Naive thymus-derived CD8-positive, alpha-beta T cell (primary cell): ENCODE data around the gene STAT3. TPM values are rescaled to one million over a fixed set of nuclear protein-coding genes. Genes with fewer than 3 reads are reported as not detected.
"Not testable (repeated sequence)": the region's sequence is repeated elsewhere in the genome, so short reads cannot be mapped to it uniquely, and the experiment has no call there.

ENCODE experiments used
- ATAC-seq, 2 donors: fragments of 150-1000 bp; cut with Tn5 transposase in 1 of 2; sonication (Bioruptor Pico), chemical (Tn5 transposase) in 1 of 2; 1 replicate in 1 of 2; 2 replicates in 1 of 2; pipeline ENCODE4 v1.10.0; 2021; ENCODE audit warnings: mild to moderate bottlenecking in 2 of 2, moderate library complexity in 2 of 2
- POLR2A ChIA-PET: fragments of 350-600 bp; sonication (Branson Sonifier 250); formaldehyde crosslinking; loops from one replicate; lab custom pipeline; 2021; ENCODE audit warnings: antibody characterized with exemption; lab: Charles Lee
- DNase-seq, 10 donors: peaks; one replicate each; pipeline versions ENCODE4 v3.0.0 to v3.0.0-alpha.2; 2020 to 2022
- H3K27ac Mint-ChIP-seq, 10 donors: one replicate each; pipeline ENCODE4 v1.8.0; 2020 to 2022; ENCODE audit warnings: mild to moderate bottlenecking in 10 of 10, mixed read lengths in 10 of 10, moderate library complexity in 4 of 10, inconsistent platforms in 1 of 10
- H3K27me3 Mint-ChIP-seq, 5 donors: one replicate each; pipeline ENCODE4 v1.8.0; 2021 to 2022; ENCODE audit warnings: mixed read lengths in 5 of 5
- H3K36me3 Mint-ChIP-seq, 3 donors: one replicate each; pipeline ENCODE4 v1.8.0; 2020 to 2022; ENCODE audit warnings: mixed read lengths in 3 of 3, mild to moderate bottlenecking in 2 of 3, inconsistent platforms in 1 of 3
- H3K4me1 Mint-ChIP-seq, 4 donors: one replicate each; pipeline ENCODE4 v1.8.0; 2021 to 2022; ENCODE audit warnings: mixed read lengths in 4 of 4
- H3K4me3 Mint-ChIP-seq, 10 donors: one replicate each; pipeline ENCODE4 v1.8.0; 2020 to 2022; ENCODE audit warnings: mild to moderate bottlenecking in 10 of 10, mixed read lengths in 10 of 10, moderate library complexity in 6 of 10, inconsistent platforms in 1 of 10
- H3K9me3 Mint-ChIP-seq, 9 donors: one replicate each; pipeline ENCODE4 v1.8.0; 2020 to 2022; ENCODE audit warnings: mixed read lengths in 9 of 9, mild to moderate bottlenecking in 3 of 9, inconsistent platforms in 1 of 9, moderate library complexity in 1 of 9
- polyA plus RNA-seq, 3 donors: library from polyadenylated mRNA; unstranded; fragments of 300-500 nt; fragmentation: Illumina TruSeq; gene quantifications; one replicate each; pipeline ENCODE4 v1.2.3, GENCODE V29; 2021
- total RNA-seq, 8 experiments: library from RNA in 2 of 8; stranded (reverse) in 2 of 8; gene quantifications; one replicate each; pipeline ENCODE4 v1.2.3 and lab custom pipeline; 2021 to 2026

Gene STAT3
- total and polyA plus RNA-seq, 5 experiments from 2014 or later: 129 to 154 (median 135) TPM

DNA sequence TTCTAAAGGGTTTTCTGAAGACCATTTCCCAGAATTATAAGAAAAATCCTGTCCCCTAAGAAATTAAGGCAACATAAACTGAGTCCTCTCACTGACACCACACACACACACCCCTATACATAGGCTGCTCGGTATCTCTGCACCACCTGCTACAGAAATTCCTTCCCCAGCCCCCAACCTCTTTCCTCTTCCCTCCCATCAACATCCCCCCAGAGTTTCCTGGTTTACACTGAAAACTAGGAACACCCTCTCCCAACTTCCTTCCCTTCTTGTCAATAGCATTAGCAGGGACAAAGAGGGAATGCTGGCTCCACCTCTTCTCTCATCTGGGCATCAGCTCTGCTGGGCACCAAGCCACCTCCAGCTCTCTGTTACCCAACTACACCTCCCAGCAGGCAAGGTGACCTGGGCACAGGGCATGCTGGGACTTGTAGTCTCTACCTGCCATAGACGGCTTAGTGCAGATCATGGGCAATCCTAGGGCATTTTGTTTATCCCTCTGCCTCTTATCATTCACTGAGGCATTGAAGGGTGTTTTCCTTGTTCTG lies 19.1 kb upstream of the STAT3 start:
- peak; percentile 88 to 91 for ATAC-seq
- H3K36me3 Mint-ChIP-seq: no peaks in the 10 kb centered on the region
- POLR2A ChIA-PET: interaction anchor here (0.6 to 4.6 kb wide), 7 partner anchors 15 to 718 kb away, joined by 3 to 39 read pairs (median 4); partner anchors contain the start of gene STAT3

GRCh38 chr17:42406615-42407288 lies 18.5 kb upstream of the STAT3 start:
- Mint-ChIP-seq H3K4me3 (peak overlapping the region in 1 of 10 donors; percentile 8), H3K27ac (peak overlapping the region in 5 of 10 donors; percentile 20 to 89 (median 39)), H3K4me1 (peaks cover 10 to 21% (median 19%) of the 10 kb centered on the region in 4 donors), H3K36me3 (no peaks in the 10 kb centered on the region), H3K9me3 (no peaks in the 10 kb centered on the region), H3K27me3 (no peaks in the 10 kb centered on the region)
- POLR2A ChIA-PET: interaction anchor here (0.6 to 4.6 kb wide), 9 partner anchors 15 to 717 kb away, joined by 3 to 39 read pairs (median 4); partner anchors contain the start of gene STAT3
- ATAC-seq: no peak
- DNase-seq: no peak

More for the DNA sequence above, 19.1 kb upstream of the STAT3 start:
- Mint-ChIP-seq H3K4me1 (peaks cover 10 to 21% (median 17%) of the 10 kb centered on the region in 4 donors), H3K27ac (peak overlapping the region; percentile 10 to 89 (median 60)), H3K9me3 (no peaks in the 10 kb centered on the region), H3K27me3 (no peaks in the 10 kb centered on the region), H3K4me3 (peak overlapping the region in 6 of 10 donors; percentile 4 to 71 (median 18))
- DNase-seq: peak in 8 of 10 donors; percentile 40 to 81 (median 60)

DNA sequence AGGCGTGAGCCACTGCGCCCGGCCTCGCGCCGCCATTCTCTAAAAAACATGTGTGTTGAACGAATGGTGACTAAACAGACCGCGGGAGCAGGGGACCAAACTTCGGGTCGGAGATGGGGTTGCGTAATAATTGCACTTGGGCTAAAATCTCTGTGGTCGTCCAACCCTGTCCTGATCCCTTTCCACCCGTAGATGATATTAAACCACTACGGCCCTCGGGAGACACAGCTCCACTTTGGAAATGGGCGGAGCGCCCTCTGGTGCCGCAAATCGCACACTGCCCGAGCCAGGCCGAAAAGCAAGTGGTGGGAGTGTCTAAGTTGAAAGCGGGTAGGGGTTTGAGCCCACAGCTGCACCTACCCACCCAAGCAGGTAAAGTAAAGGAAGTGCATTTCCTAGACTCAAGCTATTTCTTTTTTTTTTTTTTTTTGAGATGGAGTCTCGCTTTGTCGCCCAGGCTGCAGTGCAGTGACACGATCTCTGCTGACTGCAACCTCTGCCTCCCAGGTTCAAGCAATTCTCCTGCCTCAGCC lies 17.8 kb upstream of the STAT3 start:
- Mint-ChIP-seq H3K36me3 (no peaks in the 10 kb centered on the region), H3K4me1 (peaks cover 10 to 21% (median 20%) of the 10 kb centered on the region in 4 donors), H3K4me3 (peak overlapping the region in 2 of 10 donors; percentile 8 to 22), H3K9me3 (no peaks in the 10 kb centered on the region), H3K27me3 (no peaks in the 10 kb centered on the region), H3K27ac (peak overlapping the region in 5 of 10 donors; percentile 33 to 61 (median 53))
- ATAC-seq (peak; percentile 85 to 86), DNase-seq (peak; percentile 70 to 88 (median 80))
- POLR2A ChIA-PET: interaction anchor here (0.7 to 4.6 kb wide), 10 partner anchors 10 to 717 kb away, joined by 3 to 39 read pairs (median 5); partner anchors contain the start of gene STAT3

DNA sequence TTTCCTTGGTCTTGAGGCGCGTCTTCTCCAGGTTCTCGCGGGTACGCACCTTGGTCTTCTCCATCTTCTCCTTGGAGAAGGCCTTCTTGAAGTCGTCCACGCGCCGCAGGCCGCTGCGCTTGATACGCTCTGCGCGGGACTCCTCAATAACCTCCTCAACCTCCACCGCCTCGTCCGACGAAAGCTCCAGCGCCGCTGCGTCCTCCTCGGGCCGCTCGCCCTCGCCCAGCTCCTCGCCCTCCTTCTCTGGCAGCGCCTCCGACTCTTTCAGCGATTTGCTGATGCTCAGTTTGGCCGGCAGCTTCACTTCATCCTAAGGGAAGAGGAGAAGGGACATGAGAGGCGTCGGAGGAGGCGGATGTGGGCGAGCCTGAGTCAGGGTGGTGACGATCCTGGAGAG lies 16.8 kb upstream of the STAT3 start:
- POLR2A ChIA-PET: interaction anchor here (0.6 to 4.6 kb wide), 7 partner anchors 16 to 431 kb away, joined by 3 to 39 read pairs (median 6); partner anchors contain the start of gene STAT3

DNA sequence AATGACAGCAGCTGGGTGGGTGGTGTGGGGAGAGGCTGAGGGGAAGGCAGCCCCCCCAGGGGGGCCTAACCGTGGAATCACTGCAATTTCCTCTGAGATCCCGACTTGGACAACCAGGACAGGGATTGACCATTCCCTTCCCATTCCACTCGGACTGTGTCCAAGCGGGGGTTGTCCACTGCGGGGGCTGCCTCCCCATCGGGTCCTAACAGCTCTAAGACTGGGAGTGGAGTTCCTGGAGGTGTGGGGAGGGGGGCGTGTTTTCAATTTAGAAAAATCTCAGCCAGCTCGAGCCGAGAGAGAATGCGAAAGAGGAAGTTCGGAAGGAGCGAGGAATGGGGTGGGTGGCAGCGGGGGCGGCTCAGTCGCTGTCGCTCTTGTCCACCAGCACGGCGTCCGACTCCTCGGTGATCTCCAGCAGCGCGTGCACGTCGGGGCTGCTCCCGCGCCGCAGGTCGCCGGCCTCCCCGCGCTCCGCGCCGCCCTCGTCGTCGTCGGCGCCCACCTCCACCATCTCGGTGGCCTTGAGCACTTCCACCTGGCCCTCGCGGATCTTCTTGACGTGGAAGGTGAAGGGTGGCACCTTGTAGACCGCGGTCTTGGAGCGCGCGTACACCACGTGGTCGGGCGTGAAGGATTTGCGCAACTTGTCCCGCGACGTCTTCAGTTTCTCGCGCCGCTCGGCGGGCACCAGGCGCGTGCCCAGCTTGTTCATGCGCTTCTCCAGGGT lies 16.2 kb upstream of the STAT3 start:
- POLR2A ChIA-PET: interaction anchor here (3.5 to 4.6 kb wide), 3 partner anchors 15 to 91 kb away, joined by 17 to 39 read pairs (median 28); partner anchors contain the start of gene STAT3
- Mint-ChIP-seq H3K27me3 (no peaks in the 10 kb centered on the region), H3K4me3 (no peak overlapping the region), H3K9me3 (no peaks in the 10 kb centered on the region), H3K4me1 (peaks cover 18 to 32% (median 30%) of the 10 kb centered on the region in 4 donors), H3K36me3 (no peaks in the 10 kb centered on the region), H3K27ac (peak overlapping the region in 1 of 10 donors; percentile 11)
- DNase-seq (no peak), ATAC-seq (no peak)

More for the DNA sequence above, 16.8 kb upstream of the STAT3 start:
- H3K4me1 Mint-ChIP-seq: peaks cover 15 to 27% (median 26%) of the 10 kb centered on the region in 4 donors
- no peak overlapping the region for H3K4me3 Mint-ChIP-seq
- H3K36me3 Mint-ChIP-seq: no peaks in the 10 kb centered on the region
- no peaks in the 10 kb centered on the region for H3K27me3 Mint-ChIP-seq
- no peaks in the 10 kb centered on the region for H3K9me3 Mint-ChIP-seq
- ATAC-seq: no peak
- DNase-seq: no peak
- no peak overlapping the region for H3K27ac Mint-ChIP-seq

- POLR2A ChIA-PET: interaction anchor here (0.7 to 3.5 kb wide), 8 partner anchors 9 to 377 kb away, joined by 3 to 17 read pairs (median 3); partner anchors contain the start of genes DHX58 and STAT3
- Mint-ChIP-seq H3K4me1 (peaks cover 18 to 36% (median 32%) of the 10 kb centered on the region in 4 donors), H3K4me3 (no peak overlapping the region), H3K36me3 (no peaks in the 10 kb centered on the region), H3K9me3 (no peaks in the 10 kb centered on the region), H3K27ac (peak overlapping the region in 2 of 10 donors; percentile 73 to 86), H3K27me3 (no peaks in the 10 kb centered on the region)
- peak; percentile 12 to 51 for ATAC-seq
- peak in 8 of 10 donors; percentile 25 to 67 (median 44) for DNase-seq
Measured at GRCh38 chr17:42403150-42403549, 14.9 kb upstream of the STAT3 start.

DNA sequence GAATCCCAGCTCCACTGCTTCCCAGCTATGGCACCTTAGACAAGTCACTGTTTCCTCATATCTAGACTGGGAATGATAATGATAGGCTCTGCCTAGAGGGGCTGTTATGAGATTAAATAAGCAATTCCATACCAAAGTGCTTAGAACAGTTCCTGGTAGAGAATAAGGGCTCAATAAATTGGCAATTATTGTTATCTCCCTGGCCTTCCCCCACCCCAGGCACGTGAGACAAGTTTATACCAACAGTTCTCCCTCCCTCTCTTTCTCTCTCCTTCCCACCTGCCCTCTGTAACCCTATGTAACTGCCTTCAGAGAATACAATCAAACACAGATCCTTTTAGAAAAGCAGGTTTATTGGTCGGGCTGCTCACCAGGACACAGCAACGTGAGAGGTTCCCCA lies 13.9 kb upstream of the STAT3 start:
- ATAC-seq (no peak), DNase-seq (no peak)
- Mint-ChIP-seq H3K27me3 (no peaks in the 10 kb centered on the region), H3K4me3 (peak overlapping the region in 1 of 10 donors; percentile 18), H3K9me3 (no peaks in the 10 kb centered on the region), H3K4me1 (peaks cover 13 to 31% (median 25%) of the 10 kb centered on the region in 4 donors), H3K27ac (peak overlapping the region in 3 of 10 donors; percentile 39 to 77 (median 45)), H3K36me3 (no peaks in the 10 kb centered on the region)
- POLR2A ChIA-PET: interaction anchor here (0.6 to 3.5 kb wide), 4 partner anchors 13 to 117 kb away, joined by 3 to 17 read pairs (median 4); no protein-coding TSS in a partner anchor

DNA sequence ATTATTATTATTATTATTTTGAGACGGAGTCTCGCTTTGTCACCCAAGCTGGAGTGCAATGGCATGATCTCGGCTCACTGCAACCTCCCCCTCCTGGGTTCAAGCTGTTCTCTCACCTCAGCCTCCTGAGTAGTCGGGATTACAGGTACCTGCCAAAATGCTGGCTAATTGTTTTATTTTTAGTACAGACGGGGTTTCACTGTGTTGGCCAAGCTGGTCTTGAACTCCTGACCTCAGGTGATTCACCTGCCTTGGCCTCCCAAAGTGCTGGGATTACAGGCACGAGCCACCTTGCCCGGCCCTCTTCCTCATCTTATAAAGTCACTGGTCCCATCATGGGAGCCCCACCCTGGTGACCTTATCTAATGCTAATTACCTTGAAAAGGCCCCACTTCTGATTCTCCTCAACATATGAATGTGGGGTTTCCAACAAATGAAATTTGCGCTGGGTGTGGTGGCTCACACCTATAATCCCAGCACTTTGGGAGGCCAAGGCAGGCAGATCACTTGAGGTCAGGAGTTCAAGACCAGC lies 12.7 kb upstream of the STAT3 start:
- POLR2A ChIA-PET: interaction anchor here (0.8 to 3.9 kb wide), 4 partner anchors 12 to 135 kb away, joined by 3 to 33 read pairs (median 4); partner anchors contain the start of genes NAGLU and STAT3
- H3K27me3 Mint-ChIP-seq: not testable (repeated sequence)

DNA sequence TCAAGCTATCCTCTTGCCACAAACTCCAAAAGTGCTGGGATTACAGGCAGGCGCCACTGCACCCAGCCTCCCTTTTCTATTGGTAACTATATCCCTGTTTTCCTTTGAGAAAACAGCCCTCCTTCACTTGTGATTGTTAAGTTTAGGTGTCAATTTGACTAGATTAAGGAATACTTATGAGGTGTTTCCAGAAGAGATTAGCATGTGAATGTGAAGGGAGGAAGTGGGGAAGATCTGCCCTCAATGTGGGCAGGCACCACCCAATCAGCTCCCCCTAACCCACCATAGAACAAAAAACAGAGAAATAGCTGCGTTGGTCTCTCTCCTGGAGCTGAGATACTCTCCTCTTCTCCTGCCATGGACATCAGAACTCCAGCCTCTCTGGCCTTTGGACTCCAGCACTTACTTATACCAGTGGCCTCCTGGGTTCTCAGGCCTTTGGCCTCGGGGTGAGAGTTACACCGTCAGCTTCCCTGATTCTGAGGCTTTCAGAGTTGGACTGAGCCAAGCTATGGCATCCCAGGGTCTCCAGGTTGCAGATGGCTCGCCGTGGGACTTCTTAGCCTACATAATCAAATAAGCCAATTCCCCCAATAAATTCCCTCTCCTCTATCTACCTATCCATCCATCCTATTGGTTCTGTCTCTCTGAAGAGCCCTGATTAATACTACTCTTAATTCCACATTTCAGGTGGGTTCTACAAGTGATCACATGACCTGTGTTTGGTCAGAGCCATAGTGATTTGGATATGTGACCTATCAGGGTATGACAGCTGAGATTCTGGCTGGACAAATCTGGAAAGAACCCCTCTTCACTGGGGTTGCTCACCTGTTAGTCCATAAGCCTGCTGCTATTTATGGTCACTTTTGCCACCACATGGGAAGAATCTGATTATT lies 12.0 kb upstream of the STAT3 start:
- Mint-ChIP-seq H3K4me1 (peaks cover 16 to 22% (median 19%) of the 10 kb centered on the region in 4 donors), H3K27ac (peak overlapping the region; percentile 31 to 85 (median 60)), H3K36me3 (no peaks in the 10 kb centered on the region), H3K4me3 (peak overlapping the region in 8 of 10 donors; percentile 3 to 63 (median 52)), H3K9me3 (no peaks in the 10 kb centered on the region), H3K27me3 (no peaks in the 10 kb centered on the region)
- DNase-seq (peak in 2 of 10 donors; percentile 27 to 35), ATAC-seq (peak; percentile 64 to 71)
- POLR2A ChIA-PET: interaction anchor here (0.6 to 3.9 kb wide), 12 partner anchors 11 to 152 kb away, joined by 3 to 33 read pairs (median 3); partner anchors contain the start of genes NAGLU and STAT3

More for the DNA sequence above, 12.7 kb upstream of the STAT3 start:
- ATAC-seq, DNase-seq, H3K9me3 Mint-ChIP-seq, H3K36me3 Mint-ChIP-seq: not testable (repeated sequence)
- Mint-ChIP-seq H3K4me3 (peak overlapping the region in 1 of 10 donors; percentile 53), H3K4me1 (peaks cover 16 to 23% (median 19%) of the 10 kb centered on the region in 4 donors), H3K27ac (peak overlapping the region in 4 of 10 donors; percentile 18 to 76 (median 43))

GRCh38 chr17:42399121-42399520 lies 10.9 kb upstream of the STAT3 start:
- ATAC-seq: no peak
- no peak overlapping the region for H3K4me3 Mint-ChIP-seq
- H3K9me3 Mint-ChIP-seq: no peaks in the 10 kb centered on the region
- H3K27me3 Mint-ChIP-seq: no peaks in the 10 kb centered on the region
- H3K27ac Mint-ChIP-seq: peak overlapping the region in 1 of 10 donors; percentile 19
- no peaks in the 10 kb centered on the region for H3K36me3 Mint-ChIP-seq
- POLR2A ChIA-PET: interaction anchor here (0.6 to 3.9 kb wide), 8 partner anchors 10 to 151 kb away, joined by 3 to 33 read pairs (median 3); partner anchors contain the start of gene STAT3
- H3K4me1 Mint-ChIP-seq: peaks cover 16 to 22% (median 19%) of the 10 kb centered on the region in 4 donors
- no peak for DNase-seq
